Activated T-cell treated with anti-CD3 and anti-CD28 coated beads for 24 hours (primary cell): ENCODE data around the gene KCNN3.

Experiments
- DNase-seq: peaks from one replicate; pipeline ENCODE4 v3.0.0-alpha.2; 2020; ENCODE audit warnings: low read depth

Gene KCNN3

GRCh38 chr1:154726896-154727753 is 143.0 kb downstream of the KCNN3 start:
- no peak for DNase-seq

GRCh38 chr1:154726443-154726842 is 143.6 kb downstream of the KCNN3 start:
- DNase-seq, result peak; percentile 15

- DNase-seq, result no peak
These were observed 144.2 kb downstream of the KCNN3 start for GRCh38 chr1:154725865-154726264.

GRCh38 chr1:154720328-154721297 is 149.5 kb downstream of the KCNN3 start:
- no peak for DNase-seq

- no peak for DNase-seq
These were observed 150.3 kb downstream of the KCNN3 start for GRCh38 chr1:154719586-154720327.

- DNase-seq, result no peak
These were observed 151.5 kb downstream of the KCNN3 start for GRCh38 chr1:154718566-154718965.

GRCh38 chr1:154717528-154717924 is 152.6 kb downstream of the KCNN3 start:
- DNase-seq, result no peak

GRCh38 chr1:154716614-154717527 is 153.2 kb downstream of the KCNN3 start:
- DNase-seq, result no peak

GRCh38 chr1:154716011-154716410 is 154.1 kb downstream of the KCNN3 start:
- DNase-seq, result no peak

GRCh38 chr1:154715385-154715784 is 154.7 kb downstream of the KCNN3 start:
- no peak for DNase-seq

GRCh38 chr1:154714638-154715037 is 155.4 kb downstream of the KCNN3 start:
- DNase-seq, result no peak

- no peak for DNase-seq
These were observed 155.9 kb downstream of the KCNN3 start for GRCh38 chr1:154714052-154714623.

- no peak for DNase-seq
These were observed 157.1 kb downstream of the KCNN3 start for GRCh38 chr1:154713005-154713404.

- no peak for DNase-seq
These were observed 157.8 kb downstream of the KCNN3 start for GRCh38 chr1:154712166-154712810.

GRCh38 chr1:154711416-154711815 is 158.7 kb downstream of the KCNN3 start:
- no peak for DNase-seq

- no peak for DNase-seq
These were observed 160.0 kb downstream of the KCNN3 start for GRCh38 chr1:154710106-154710505.

- DNase-seq, result no peak
These were observed 162.1 kb downstream of the KCNN3 start for GRCh38 chr1:154707901-154708463.

- DNase-seq, result no peak
These were observed 163.2 kb downstream of the KCNN3 start for GRCh38 chr1:154706851-154707250.

GRCh38 chr1:154705544-154705943 is 164.5 kb downstream of the KCNN3 start:
- no peak for DNase-seq

GRCh38 chr1:154703170-154703569 is 166.9 kb downstream of the KCNN3 start:
- DNase-seq, result no peak
